HepG2 (cell line): ENCODE measurements around the gene ESPN.

Experiments used
- BCL3 ChIP-seq: sonication (generic); formaldehyde crosslinking; IDR thresholded peaks from 2 replicates; pipeline ENCODE4 v1.5.1; 2020; ENCODE audit warnings: mild to moderate bottlenecking, missing genetic modification reagents, moderate library complexity
- CEBPG ChIP-seq: IDR thresholded peaks from 2 replicates; pipeline ENCODE4 v1.6.1; 2016
- CTCF ChIP-seq: sonication (generic); formaldehyde crosslinking; IDR thresholded peaks from 2 replicates; pipeline ENCODE4 v1.5.0; 2020; ENCODE audit warnings: mild to moderate bottlenecking, missing genetic modification reagents, moderate library complexity
- GTF2F1 ChIP-seq: fragments of 150-350 bp; IDR thresholded peaks from 2 replicates; pipeline ENCODE4 v1.6.1; 2014; ENCODE audit warnings: low read length
- HOXA9 ChIP-seq: sonication (generic); formaldehyde crosslinking; IDR thresholded peaks from 2 replicates; pipeline ENCODE4 v1.8.1; 2022; ENCODE audit warnings: missing genetic modification reagents, mild to moderate bottlenecking, moderate library complexity, borderline replicate concordance
- MAFK ChIP-seq, 2 experiments: IDR thresholded peaks in 1 of 2; conservative IDR thresholded peaks in 1 of 2; 2 replicates each; pipeline ENCODE4 v1.6.1; 2011; ENCODE audit warnings: improper control_type of control experiment in 2 of 2, low read length in 2 of 2
- ZHX2 ChIP-seq, 2 experiments: sonication (generic) in 1 of 2; formaldehyde crosslinking in 1 of 2; IDR thresholded peaks; 2 replicates each; pipeline versions ENCODE4 v1.6.1 to v1.9.0; 2014 to 2022; ENCODE audit warnings: antibody characterized with exemption in 1 of 2, borderline replicate concordance in 1 of 2, inconsistent platforms in 1 of 2, low read depth in 1 of 2, missing genetic modification reagents in 1 of 2
- ZNF30 ChIP-seq: sonication (generic); formaldehyde crosslinking; IDR thresholded peaks from 2 replicates; pipeline ENCODE4 v1.5.0; 2020; ENCODE audit warnings: mild to moderate bottlenecking, missing genetic modification reagents
- ZNF430 ChIP-seq: sonication (generic); formaldehyde crosslinking; IDR thresholded peaks from 2 replicates; pipeline ENCODE4 v1.9.0; 2021; ENCODE audit warnings: mild to moderate bottlenecking, missing genetic modification reagents
- ZNF629 ChIP-seq: sonication (generic); formaldehyde crosslinking; conservative IDR thresholded peaks from 2 replicates; pipeline ENCODE4 v1.5.0; 2020; ENCODE audit warnings: missing genetic modification reagents
- ZNF639 ChIP-seq: conservative IDR thresholded peaks from 2 replicates; pipeline ENCODE4 v1.6.1; 2018; ENCODE audit warnings: missing genetic modification reagents
- ZNF761 ChIP-seq: sonication (generic); formaldehyde crosslinking; conservative IDR thresholded peaks from 2 replicates; pipeline ENCODE4 v1.4.0; 2020; ENCODE audit warnings: mild to moderate bottlenecking, missing genetic modification reagents
- ZSCAN21 ChIP-seq: sonication (generic); formaldehyde crosslinking; IDR thresholded peaks from 2 replicates; pipeline ENCODE4 v1.8.0; 2022; ENCODE audit warnings: mild to moderate bottlenecking, missing genetic modification reagents, moderate library complexity, borderline replicate concordance

- TF ChIP-seq ZNF639 (CRISPR knock-in tag) (no peak), CTCF (CRISPR knock-in tag) (no peak), ZNF30 (CRISPR knock-in tag) (no peak), ZNF430 (CRISPR knock-in tag) (no peak), CEBPG (CRISPR knock-in tag) (no peak), HOXA9 (no peak), BCL3 (no peak), ZNF629 (no peak), ZHX2 (IDR thresholded peaks at IDR 0.05; ENCODE audit: low read depth) (no peak), ZHX2 (CRISPR knock-in tag; IDR thresholded peaks at IDR 0.05; ENCODE audit: borderline replicate concordance) (no peak), ZSCAN21 (CRISPR knock-in tag) (no peak), GTF2F1 (no peak), ZNF761 (no peak), MAFK (conservative IDR thresholded peaks at IDR 0.05 in 1 of 2, IDR thresholded peaks at IDR 0.05 in 1 of 2; ENCODE audit: low read length in 2 of 2) (no peak)
These were observed 43.4 kb downstream of the ESPN start for GRCh38 chr1:6467744-6468688.
